Stimulated activated CD4-positive, alpha-beta T cell treated with anti-CD3 and anti-CD28 coated beads, Interleukin-15, amount 100 ng/mL, for 1 hour (primary cell): Measurements from ENCODE around the gene DYSF.

ENCODE experiments used
- DNase-seq, 2 donors: peaks; one replicate each; pipeline ENCODE4 v3.0.0-alpha.2; 2020; ENCODE audit warnings: low read depth in 1 of 2, low spot score in 1 of 2

Gene DYSF

GRCh38 chr2:71564790-71565189 lies 111.4 kb downstream of the DYSF start:
- no peak for DNase-seq

- DNase-seq: no peak
Observed at GRCh38 chr2:71566372-71566771, 113.0 kb downstream of the DYSF start.

GRCh38 chr2:71567625-71568024 lies 114.3 kb downstream of the DYSF start:
- DNase-seq: no peak

GRCh38 chr2:71568103-71568502 lies 114.7 kb downstream of the DYSF start:
- DNase-seq: no peak

- DNase-seq: no peak
Observed at GRCh38 chr2:71570511-71570910, 117.2 kb downstream of the DYSF start.

GRCh38 chr2:71570951-71571460 lies 117.6 kb downstream of the DYSF start:
- no peak for DNase-seq

GRCh38 chr2:71571945-71572344 lies 118.6 kb downstream of the DYSF start:
- no peak for DNase-seq

- DNase-seq: no peak
Observed at GRCh38 chr2:71575966-71576365, 122.6 kb downstream of the DYSF start.

- no peak for DNase-seq
Observed at GRCh38 chr2:71576541-71576940, 123.2 kb downstream of the DYSF start.

- no peak for DNase-seq
Observed at GRCh38 chr2:71577209-71577608, 123.8 kb downstream of the DYSF start.

GRCh38 chr2:71578767-71579342 lies 125.5 kb downstream of the DYSF start:
- no peak for DNase-seq

GRCh38 chr2:71581026-71581425 lies 127.7 kb downstream of the DYSF start:
- no peak for DNase-seq

GRCh38 chr2:71583876-71584275 lies 130.5 kb downstream of the DYSF start:
- no peak for DNase-seq

GRCh38 chr2:71586471-71586870 lies 133.1 kb downstream of the DYSF start:
- DNase-seq: no peak

- no peak for DNase-seq
Observed at GRCh38 chr2:71587509-71588073, 134.2 kb downstream of the DYSF start.

GRCh38 chr2:71588497-71589170 lies 135.3 kb downstream of the DYSF start:
- no peak for DNase-seq

- DNase-seq: no peak
Observed at GRCh38 chr2:71589763-71590162, 136.4 kb downstream of the DYSF start.

- DNase-seq: no peak
Observed at GRCh38 chr2:71591044-71591443, 137.7 kb downstream of the DYSF start.

- DNase-seq: no peak
Observed at GRCh38 chr2:71592181-71592711, 138.9 kb downstream of the DYSF start.

- no peak for DNase-seq
Observed at GRCh38 chr2:71595569-71595968, 142.2 kb downstream of the DYSF start.

- DNase-seq: no peak
Observed at GRCh38 chr2:71596011-71596410, 142.7 kb downstream of the DYSF start.

- no peak for DNase-seq
Observed at GRCh38 chr2:71597756-71598155, 144.4 kb downstream of the DYSF start.
